ENCODE data around the gene KICS2.

KICS2 gene

DNA sequence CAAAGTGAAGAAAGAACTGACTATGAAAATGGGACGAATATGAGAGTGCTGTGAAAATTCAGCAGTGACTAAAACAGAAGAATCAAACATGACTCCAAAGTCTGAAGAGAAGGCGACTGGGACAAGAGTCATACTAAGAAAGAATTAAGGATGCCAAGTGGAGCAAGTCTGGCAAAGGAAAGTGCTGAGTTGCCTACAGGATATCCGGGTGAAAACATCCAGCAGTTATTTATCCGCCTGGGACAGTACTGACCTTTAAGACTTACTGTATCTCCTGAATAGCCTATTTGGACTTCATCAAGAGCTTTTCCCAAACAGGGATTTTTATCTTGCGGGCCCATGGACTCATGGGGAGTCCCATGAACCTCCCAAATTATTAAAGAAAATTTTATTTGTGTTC, 41.1 kb downstream of the KICS2 start:
- H3K4me3 ChIP-seq (replicated peaks; ENCODE audit: low read depth, low read length) = no peak overlapping the region
- no peak for DNase-seq (ENCODE audit: extremely low read depth, low read depth)
- TF ChIP-seq, protein P1, sequence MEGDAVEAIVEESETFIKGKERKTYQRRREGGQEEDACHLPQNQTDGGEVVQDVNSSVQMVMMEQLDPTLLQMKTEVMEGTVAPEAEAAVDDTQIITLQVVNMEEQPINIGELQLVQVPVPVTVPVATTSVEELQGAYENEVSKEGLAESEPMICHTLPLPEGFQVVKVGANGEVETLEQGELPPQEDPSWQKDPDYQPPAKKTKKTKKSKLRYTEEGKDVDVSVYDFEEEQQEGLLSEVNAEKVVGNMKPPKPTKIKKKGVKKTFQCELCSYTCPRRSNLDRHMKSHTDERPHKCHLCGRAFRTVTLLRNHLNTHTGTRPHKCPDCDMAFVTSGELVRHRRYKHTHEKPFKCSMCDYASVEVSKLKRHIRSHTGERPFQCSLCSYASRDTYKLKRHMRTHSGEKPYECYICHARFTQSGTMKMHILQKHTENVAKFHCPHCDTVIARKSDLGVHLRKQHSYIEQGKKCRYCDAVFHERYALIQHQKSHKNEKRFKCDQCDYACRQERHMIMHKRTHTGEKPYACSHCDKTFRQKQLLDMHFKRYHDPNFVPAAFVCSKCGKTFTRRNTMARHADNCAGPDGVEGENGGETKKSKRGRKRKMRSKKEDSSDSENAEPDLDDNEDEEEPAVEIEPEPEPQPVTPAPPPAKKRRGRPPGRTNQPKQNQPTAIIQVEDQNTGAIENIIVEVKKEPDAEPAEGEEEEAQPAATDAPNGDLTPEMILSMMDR (IDR thresholded peaks at IDR 0.05; ENCODE audit: low read depth, low read length, missing control alignments) = no peak

DNA sequence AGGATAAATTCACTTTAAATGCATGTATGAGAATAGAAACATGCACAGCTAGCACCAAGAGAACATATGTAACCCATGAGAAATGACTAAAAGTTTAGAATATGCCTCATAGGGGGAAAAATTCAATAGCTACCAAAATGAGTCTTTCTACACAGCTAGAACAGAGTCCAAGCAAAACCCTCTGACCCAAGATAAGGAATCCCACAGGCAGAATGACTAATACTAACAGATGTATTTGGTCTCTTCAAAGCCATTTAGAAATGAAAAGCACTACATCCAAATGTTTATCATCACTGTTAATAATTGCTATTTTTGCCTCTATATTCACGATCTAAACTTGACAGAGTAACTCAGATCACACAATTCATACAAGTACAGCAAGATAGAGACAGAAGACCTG, 44.0 kb downstream of the KICS2 start:
- TF ChIP-seq, protein P1 (IDR thresholded peaks at IDR 0.05; ENCODE audit: low read depth, low read length, missing control alignments) = no peak
- no peak for DNase-seq (ENCODE audit: extremely low read depth, low read depth)
- no peak overlapping the region for H3K4me3 ChIP-seq (replicated peaks; ENCODE audit: low read depth, low read length)

DNA sequence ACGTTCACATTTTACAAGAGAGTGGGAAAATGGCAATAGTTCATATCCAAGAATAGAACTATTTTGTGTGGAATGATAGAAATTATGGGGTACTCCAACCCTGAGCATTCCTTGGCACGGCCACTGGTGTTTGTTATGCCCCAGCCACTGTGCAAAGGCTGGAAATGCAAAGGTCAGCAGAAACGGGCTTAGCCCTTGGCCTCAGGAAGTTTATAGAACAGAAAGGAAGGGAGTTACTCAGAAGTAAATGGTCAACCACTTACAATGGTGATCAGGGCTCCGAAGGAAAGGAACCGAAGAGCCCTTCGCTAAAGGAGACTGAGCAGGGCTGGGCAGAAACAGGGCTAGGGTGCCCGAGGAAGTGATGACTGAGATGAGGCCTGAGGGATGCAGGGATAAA, 45.1 kb downstream of the KICS2 start:
- no peak for DNase-seq (ENCODE audit: extremely low read depth, low read depth)
- no peak overlapping the region for H3K4me3 ChIP-seq (replicated peaks; ENCODE audit: low read depth, low read length)
- TF ChIP-seq, protein P1 (IDR thresholded peaks at IDR 0.05; ENCODE audit: low read depth, low read length, missing control alignments) = no peak

DNA sequence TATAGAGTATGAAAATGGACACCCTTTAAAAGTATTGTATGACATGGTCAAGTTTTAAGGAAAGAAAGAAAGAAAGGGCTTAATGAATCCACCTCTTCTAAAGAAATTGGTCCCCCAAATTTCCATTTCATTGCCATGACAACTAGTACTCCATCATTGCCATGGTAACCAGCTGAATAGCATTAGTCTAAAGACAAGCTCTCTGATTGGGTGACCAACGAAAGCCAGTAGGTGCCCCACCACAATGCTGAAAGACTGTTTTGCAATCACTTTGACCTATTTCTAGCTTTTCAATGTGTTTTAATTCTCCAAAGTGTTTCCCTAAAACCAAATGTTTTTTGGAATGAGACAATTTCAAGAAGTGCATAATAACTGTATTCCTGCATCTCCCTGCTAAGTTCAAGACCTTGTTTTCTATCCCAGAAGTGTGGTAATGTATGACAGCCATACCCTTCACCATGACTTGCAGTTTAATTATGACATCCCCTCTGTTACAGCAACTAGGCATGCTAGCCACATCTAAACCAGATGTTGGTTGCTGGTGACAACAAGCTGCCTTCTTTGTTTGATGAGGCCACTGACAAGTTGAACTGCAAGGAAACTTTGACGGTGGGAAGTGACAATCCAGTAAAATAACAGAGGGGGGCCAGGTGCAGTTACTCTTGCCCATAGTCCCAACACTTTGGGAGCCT, 46.7 kb downstream of the KICS2 start:
- H3K4me3 ChIP-seq (replicated peaks; ENCODE audit: low read depth, low read length) = no peak overlapping the region
- TF ChIP-seq, protein P1 (IDR thresholded peaks at IDR 0.05; ENCODE audit: low read depth, low read length, missing control alignments) = no peak
- no peak for DNase-seq (ENCODE audit: extremely low read depth, low read depth)

DNA sequence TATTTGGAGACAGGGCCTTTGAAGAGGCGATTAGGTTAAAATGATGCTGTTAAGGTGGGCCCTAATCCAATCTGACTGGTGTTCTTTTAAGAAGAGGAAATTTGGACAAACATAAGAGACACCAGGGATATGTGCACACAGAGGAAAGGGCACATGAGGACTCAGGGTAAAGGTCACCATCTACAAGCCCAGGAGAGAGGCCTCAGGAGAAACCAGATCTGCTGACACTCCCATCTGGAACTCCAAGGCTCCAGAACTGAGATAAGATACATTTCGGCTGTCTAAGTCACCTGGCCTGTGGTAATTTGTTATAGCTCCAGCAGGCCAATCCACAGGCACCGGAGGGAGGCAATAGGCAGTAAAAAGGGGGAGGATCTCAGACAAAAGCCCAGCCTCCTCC, 48.6 kb downstream of the KICS2 start:
- no peak overlapping the region for H3K4me3 ChIP-seq (replicated peaks; ENCODE audit: low read depth, low read length)
- TF ChIP-seq, protein P1 (IDR thresholded peaks at IDR 0.05; ENCODE audit: low read depth, low read length, missing control alignments) = no peak
- no peak for DNase-seq (ENCODE audit: extremely low read depth, low read depth)

Measured in HFF-Myc (cell line).